ENCODE data around the gene PTGS2.

Gene PTGS2

GRCh38 chr1:186703209-186703766 is 23.1 kb upstream of the PTGS2 start:
- TF ChIP-seq CTCF (IDR thresholded peaks at IDR 0.05; ENCODE audit: extremely low read depth, insufficient read depth, missing control alignments), result no peak
- no peak for DNase-seq (ENCODE audit: low spot score)
- in situ Hi-C loops (cut with MboI; ENCODE audit: low pct_unique_long_range_greater_than_20kb, low sequenced_read_pairs, unreplicated experiment), result no loop called here

GRCh38 chr1:186700722-186701121 is 20.5 kb upstream of the PTGS2 start:
- DNase-seq (ENCODE audit: low spot score), result no peak
- in situ Hi-C loops (cut with MboI; ENCODE audit: low pct_unique_long_range_greater_than_20kb, low sequenced_read_pairs, unreplicated experiment), result no loop called here
- no peak for TF ChIP-seq CTCF (IDR thresholded peaks at IDR 0.05; ENCODE audit: extremely low read depth, insufficient read depth, missing control alignments)

- no peak for TF ChIP-seq CTCF (IDR thresholded peaks at IDR 0.05; ENCODE audit: extremely low read depth, insufficient read depth, missing control alignments)
- in situ Hi-C loops (cut with MboI; ENCODE audit: low pct_unique_long_range_greater_than_20kb, low sequenced_read_pairs, unreplicated experiment), result no loop called here
- no peak for DNase-seq (ENCODE audit: low spot score)
Observed at GRCh38 chr1:186699519-186699918, 19.3 kb upstream of the PTGS2 start.

- DNase-seq (ENCODE audit: low spot score), result no peak
- TF ChIP-seq CTCF (IDR thresholded peaks at IDR 0.05; ENCODE audit: extremely low read depth, insufficient read depth, missing control alignments), result no peak
- in situ Hi-C loops (cut with MboI; ENCODE audit: low pct_unique_long_range_greater_than_20kb, low sequenced_read_pairs, unreplicated experiment), result no loop called here
Observed at GRCh38 chr1:186689907-186690306, 9.7 kb upstream of the PTGS2 start.

GRCh38 chr1:186689376-186689775 is 9.2 kb upstream of the PTGS2 start:
- TF ChIP-seq CTCF (IDR thresholded peaks at IDR 0.05; ENCODE audit: extremely low read depth, insufficient read depth, missing control alignments), result no peak
- no peak for DNase-seq (ENCODE audit: low spot score)
- in situ Hi-C loops (cut with MboI; ENCODE audit: low pct_unique_long_range_greater_than_20kb, low sequenced_read_pairs, unreplicated experiment), result no loop called here

- in situ Hi-C loops (cut with MboI; ENCODE audit: low pct_unique_long_range_greater_than_20kb, low sequenced_read_pairs, unreplicated experiment), result no loop called here
- no peak for TF ChIP-seq CTCF (IDR thresholded peaks at IDR 0.05; ENCODE audit: extremely low read depth, insufficient read depth, missing control alignments)
- no peak for DNase-seq (ENCODE audit: low spot score)
Observed at GRCh38 chr1:186683652-186684410, 3.6 kb upstream of the PTGS2 start.

All from GM13977 (cell line).